Measurements from ENCODE around the gene PIM2. TPM values are rescaled to one million over a fixed set of nuclear protein-coding genes. Genes with fewer than 3 reads are reported as not detected.

The PIM2 gene
- 10 to 100 TPM in 2 of 4 donors, 1 to 10 TPM in 2; 2.9 to 35.1 (median 9.8) TPM for polyA plus RNA-seq
- long read RNA-seq, donor 1, partial matches to known transcripts = 0 of 1 reads
- long read RNA-seq, donor 1, other reads (novel, unspliced or antisense) = 0 of 1 reads
- long read RNA-seq, donor 2 = 0 reads
- long read RNA-seq, donor 3, transcript PIM2-201 (6 exons, 2,075 nt) = major isoform, 6 of 7 reads
- long read RNA-seq, donor 3, partial matches to known transcripts = 0 of 7 reads
- long read RNA-seq, donor 3, other reads (novel, unspliced or antisense) = 0 of 7 reads
- long read RNA-seq, donor 4 = 0 reads
- long read RNA-seq, donor 5 = 0 reads
- long read RNA-seq, donor 6, partial matches to known transcripts = 0 of 4 reads
- long read RNA-seq, donor 6, other reads (novel, unspliced or antisense) = 0 of 4 reads
- long read RNA-seq, donor 7, partial matches to known transcripts = 0 of 1 reads
- long read RNA-seq, donor 7, other reads (novel, unspliced or antisense) = 0 of 1 reads
- long read RNA-seq, donor 8 = 0 reads
- long read RNA-seq, donor 9 = 0 reads
- long read RNA-seq, donor 10, partial matches to known transcripts = 0 of 1 reads
- long read RNA-seq, donor 10, other reads (novel, unspliced or antisense) = 0 of 1 reads

DNA sequence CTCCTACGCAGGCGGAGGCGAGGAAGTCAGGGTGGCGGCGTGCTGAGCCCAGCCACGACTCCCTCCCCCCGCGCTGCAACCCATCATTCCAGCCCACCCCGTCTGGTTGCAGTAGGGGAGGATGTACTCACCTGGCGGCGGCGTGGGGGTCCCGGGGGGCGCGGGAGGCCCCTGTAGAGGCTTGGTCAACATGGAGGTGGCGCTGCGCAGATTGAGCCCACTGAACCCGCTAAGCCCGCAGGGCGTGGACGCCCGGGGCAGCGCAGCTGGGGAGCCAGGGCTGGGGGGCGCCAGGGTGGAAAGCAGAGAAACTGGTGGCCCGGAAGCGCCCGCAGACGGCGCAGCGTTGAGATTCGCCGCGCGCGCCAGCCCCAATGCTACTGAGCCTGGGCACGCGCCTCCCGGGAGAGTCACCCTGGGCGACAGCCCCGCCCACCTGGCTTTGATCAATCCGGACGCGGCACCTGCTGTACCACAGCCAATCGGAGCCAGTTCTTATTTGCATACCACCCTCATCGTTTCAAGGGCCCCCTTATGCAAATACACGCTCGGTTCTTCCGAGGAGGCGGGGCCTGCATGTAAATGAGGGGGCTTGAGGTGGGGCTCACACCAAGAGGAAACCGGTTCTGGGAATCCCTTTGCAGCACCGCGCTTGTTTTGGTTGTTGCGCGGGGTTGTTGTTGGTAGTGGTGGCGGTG is at the start of gene PIM2:
PIM2 (minus strand) TSS at position 382 of the 698 bp plus-strand sequence; CDS start at position 192, 190 bp downstream.
- Histone ChIP-seq H3K4me3 (ENCODE audit: low read depth in 1 of 3, low read length in 3 of 3) (peak within 1 kb of the TSS; percentile 56 to 79 (median 78)), H3K27ac (ENCODE audit: low read depth in 1 of 3, low read length in 2 of 3) (peak within 1 kb of the TSS; percentile 27 to 93 (median 82)), H3K36me3 (ENCODE audit: control insufficient read depth in 3 of 3, insufficient read depth in 2 of 3, low read depth in 1 of 3, low read length in 3 of 3) (peaks cover 4 to 45% (median 8%) of the 10 kb centered on the region in 3 donors), H3K9me3 (ENCODE audit: control insufficient read depth in 2 of 2, insufficient read depth in 1 of 2, low read depth in 1 of 2, low read length in 1 of 2) (no peaks in the 10 kb centered on the region), H3K4me1 (ENCODE audit: control insufficient read depth in 3 of 3, insufficient read depth in 2 of 3, low read depth in 1 of 3, low read length in 2 of 3) (peaks cover 0 to 12% (median 0%) of the 10 kb centered on the region in 3 donors), H3K27me3 (ENCODE audit: control insufficient read depth in 3 of 3, insufficient read depth in 3 of 3, low read length in 3 of 3) (no peaks in the 10 kb centered on the region)
- 1 to 44% (median 8%) methylated on average over 20 to 55 of the region's 55 CpGs for WGBS, 3 donors
- FAIRE-seq (peak; percentile 90), DNase-seq (peak; percentile 91 to 92)

DNA sequence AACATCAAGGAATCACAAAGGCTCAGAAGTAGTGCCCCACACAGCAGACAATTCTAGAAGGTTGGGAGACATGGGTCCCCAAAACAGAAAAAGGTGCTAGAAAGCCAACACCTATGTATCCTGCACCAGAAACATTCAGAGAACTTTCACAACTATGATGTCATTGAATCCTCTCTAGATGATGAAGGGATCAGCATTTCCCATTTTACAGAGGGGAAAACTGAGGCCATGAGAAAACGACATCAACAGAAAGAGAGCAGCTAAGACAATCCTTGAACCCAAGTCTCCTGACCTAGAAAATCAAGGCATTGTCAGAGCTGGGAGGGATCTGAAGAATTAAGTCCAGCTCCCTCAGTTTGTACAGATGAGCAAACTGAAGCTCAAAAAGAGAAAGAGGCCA is 49.6 kb upstream of the PIM2 start:
- DNase-seq (no peak), FAIRE-seq (no peak)
- Histone ChIP-seq H3K4me1 (ENCODE audit: control insufficient read depth in 3 of 3, insufficient read depth in 2 of 3, low read depth in 1 of 3, low read length in 2 of 3) (peaks cover 0 to 7% (median 0%) of the 10 kb centered on the region in 3 donors), H3K36me3 (ENCODE audit: control insufficient read depth in 3 of 3, insufficient read depth in 2 of 3, low read depth in 1 of 3, low read length in 3 of 3) (peaks cover 0 to 5% (median 0%) of the 10 kb centered on the region in 3 donors), H3K27me3 (ENCODE audit: control insufficient read depth in 3 of 3, insufficient read depth in 3 of 3, low read length in 3 of 3) (no peaks in the 10 kb centered on the region), H3K27ac (ENCODE audit: low read depth in 1 of 3, low read length in 2 of 3) (no peak overlapping the region), H3K9me3 (ENCODE audit: control insufficient read depth in 2 of 2, insufficient read depth in 1 of 2, low read depth in 1 of 2, low read length in 1 of 2) (no peaks in the 10 kb centered on the region), H3K4me3 (ENCODE audit: low read depth in 1 of 3, low read length in 3 of 3) (no peak overlapping the region)
- WGBS, 3 donors = 53 to 85% (median 80%) methylated on average over 1 of the region's 1 CpG

DNA sequence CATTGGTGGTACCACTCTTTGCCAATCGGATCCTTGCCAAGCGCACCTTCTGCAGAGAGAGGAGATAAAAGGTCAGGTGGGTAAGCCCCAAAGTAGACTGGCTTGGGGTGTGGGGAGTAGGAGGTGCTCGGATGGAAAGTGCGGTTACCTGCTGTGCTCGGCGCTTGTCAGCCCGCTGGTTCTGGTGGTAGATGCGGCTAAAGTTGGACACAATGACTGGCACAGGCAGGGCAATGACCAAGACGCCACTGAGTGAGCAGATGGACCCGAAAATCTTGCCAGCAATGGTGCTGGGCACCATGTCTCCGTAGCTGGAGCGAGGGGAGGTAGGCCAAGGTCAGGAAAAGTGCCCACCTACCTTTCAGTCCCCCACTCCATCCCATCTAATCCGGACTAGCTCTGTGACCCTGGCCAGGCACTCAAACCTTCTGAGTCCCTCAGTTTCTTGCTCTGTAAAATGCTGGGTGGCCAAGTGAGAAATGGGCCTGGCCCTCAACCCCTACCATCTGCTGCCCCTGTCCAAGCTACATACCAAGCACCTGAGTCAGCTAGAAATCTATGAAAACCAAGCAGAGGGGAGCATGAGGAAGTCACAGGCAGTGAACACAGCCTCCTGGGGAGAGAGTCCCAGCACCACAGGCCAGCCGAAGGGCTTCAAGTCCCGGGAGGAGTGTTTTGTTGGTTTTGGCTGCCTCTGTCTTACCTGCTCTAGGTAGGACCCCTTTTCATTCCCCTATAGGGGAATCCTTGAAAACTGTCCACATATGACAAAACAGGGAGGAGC is 48.2 kb upstream of the PIM2 start:
- Histone ChIP-seq H3K36me3 (ENCODE audit: control insufficient read depth in 3 of 3, insufficient read depth in 2 of 3, low read depth in 1 of 3, low read length in 3 of 3) (peaks cover 0 to 4% (median 0%) of the 10 kb centered on the region in 3 donors), H3K4me1 (ENCODE audit: control insufficient read depth in 3 of 3, insufficient read depth in 2 of 3, low read depth in 1 of 3, low read length in 2 of 3) (peaks cover 0 to 9% (median 0%) of the 10 kb centered on the region in 3 donors), H3K4me3 (ENCODE audit: low read depth in 1 of 3, low read length in 3 of 3) (no peak overlapping the region), H3K27ac (ENCODE audit: low read depth in 1 of 3, low read length in 2 of 3) (no peak overlapping the region), H3K27me3 (ENCODE audit: control insufficient read depth in 3 of 3, insufficient read depth in 3 of 3, low read length in 3 of 3) (no peaks in the 10 kb centered on the region), H3K9me3 (ENCODE audit: control insufficient read depth in 2 of 2, insufficient read depth in 1 of 2, low read depth in 1 of 2, low read length in 1 of 2) (no peaks in the 10 kb centered on the region)
- WGBS, 3 donors = 81 to 88% (median 87%) methylated on average over 12 to 15 of the region's 15 CpGs
- FAIRE-seq (no peak), DNase-seq (no peak)

DNA sequence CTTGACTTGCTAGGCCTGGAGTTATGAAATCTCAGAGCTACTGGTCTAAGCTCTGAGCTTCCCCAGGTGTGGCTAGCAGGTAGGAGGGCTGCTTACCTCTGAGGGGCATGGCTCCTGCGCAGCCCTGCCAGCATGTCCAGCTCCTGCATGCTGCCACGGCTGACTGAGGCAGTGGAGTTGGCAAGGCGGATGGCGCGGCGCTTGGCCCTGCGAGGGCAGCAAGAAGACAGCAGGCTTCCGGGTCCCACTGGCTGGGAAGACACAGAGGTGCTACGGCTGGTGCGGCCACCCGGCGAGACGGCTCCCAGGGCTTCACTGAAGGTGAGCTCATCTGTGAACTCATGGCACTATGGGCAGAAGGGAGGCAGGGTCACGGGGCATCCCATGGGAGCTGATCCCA is 47.1 kb upstream of the PIM2 start:
- peaks cover 0 to 14% (median 0%) of the 10 kb centered on the region in 3 donors for H3K4me1 ChIP-seq (ENCODE audit: control insufficient read depth in 3 of 3, insufficient read depth in 2 of 3, low read depth in 1 of 3, low read length in 2 of 3)
- H3K27me3 ChIP-seq (ENCODE audit: control insufficient read depth in 3 of 3, insufficient read depth in 3 of 3, low read length in 3 of 3) = no peaks in the 10 kb centered on the region
- FAIRE-seq (no peak), DNase-seq (no peak)
- H3K36me3 ChIP-seq (ENCODE audit: control insufficient read depth in 3 of 3, insufficient read depth in 2 of 3, low read depth in 1 of 3, low read length in 3 of 3) = peaks cover 0 to 4% (median 0%) of the 10 kb centered on the region in 3 donors
- WGBS, 3 donors = 89 to 96% (median 96%) methylated on average over 7 to 14 of the region's 14 CpGs
- no peak overlapping the region for H3K27ac ChIP-seq (ENCODE audit: low read depth in 1 of 3, low read length in 2 of 3)
- H3K9me3 ChIP-seq (ENCODE audit: control insufficient read depth in 2 of 2, insufficient read depth in 1 of 2, low read depth in 1 of 2, low read length in 1 of 2) = no peaks in the 10 kb centered on the region
- H3K4me3 ChIP-seq (ENCODE audit: low read depth in 1 of 3, low read length in 3 of 3) = no peak overlapping the region

DNA sequence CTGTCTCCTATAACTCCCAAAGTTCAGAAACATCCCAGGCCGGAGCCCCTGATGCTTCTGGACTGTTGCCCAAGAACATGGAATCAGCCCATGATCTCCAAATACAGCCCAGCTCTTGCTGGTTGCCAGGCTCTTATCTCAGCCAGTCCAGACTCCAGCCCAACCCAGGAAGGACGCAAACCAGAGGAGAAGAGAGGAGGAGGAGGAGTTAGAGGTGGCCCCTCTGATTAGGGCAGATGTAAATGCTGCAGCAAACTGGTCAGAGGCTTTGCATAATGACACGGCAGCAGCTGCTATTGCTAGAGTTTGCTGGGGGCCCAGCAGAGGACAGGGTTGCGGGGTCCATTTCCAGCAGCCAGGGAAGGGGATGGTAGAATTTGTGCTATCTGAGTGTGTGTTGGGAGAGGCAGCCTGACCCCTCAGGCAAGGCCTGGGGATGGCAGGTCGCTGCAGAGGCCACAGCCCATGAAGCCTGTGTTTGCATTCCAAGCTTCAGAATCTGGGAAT is 42.8 kb upstream of the PIM2 start:
- peak overlapping the region in 2 of 3 donors; percentile 76 to 83 for H3K27ac ChIP-seq (ENCODE audit: low read depth in 1 of 3, low read length in 2 of 3)
- 26 to 40% (median 28%) methylated on average over 4 to 5 of the region's 5 CpGs for WGBS, 3 donors
- no peak overlapping the region for H3K4me3 ChIP-seq (ENCODE audit: low read depth in 1 of 3, low read length in 3 of 3)
- no peaks in the 10 kb centered on the region for H3K27me3 ChIP-seq (ENCODE audit: control insufficient read depth in 3 of 3, insufficient read depth in 3 of 3, low read length in 3 of 3)
- H3K9me3 ChIP-seq (ENCODE audit: control insufficient read depth in 2 of 2, insufficient read depth in 1 of 2, low read depth in 1 of 2, low read length in 1 of 2) = no peaks in the 10 kb centered on the region
- DNase-seq (peak; percentile 63 to 70), FAIRE-seq (no peak)
- peaks cover 0 to 6% (median 0%) of the 10 kb centered on the region in 3 donors for H3K36me3 ChIP-seq (ENCODE audit: control insufficient read depth in 3 of 3, insufficient read depth in 2 of 3, low read depth in 1 of 3, low read length in 3 of 3)
- peaks cover 0 to 23% (median 0%) of the 10 kb centered on the region in 3 donors for H3K4me1 ChIP-seq (ENCODE audit: control insufficient read depth in 3 of 3, insufficient read depth in 2 of 3, low read depth in 1 of 3, low read length in 2 of 3)

DNA sequence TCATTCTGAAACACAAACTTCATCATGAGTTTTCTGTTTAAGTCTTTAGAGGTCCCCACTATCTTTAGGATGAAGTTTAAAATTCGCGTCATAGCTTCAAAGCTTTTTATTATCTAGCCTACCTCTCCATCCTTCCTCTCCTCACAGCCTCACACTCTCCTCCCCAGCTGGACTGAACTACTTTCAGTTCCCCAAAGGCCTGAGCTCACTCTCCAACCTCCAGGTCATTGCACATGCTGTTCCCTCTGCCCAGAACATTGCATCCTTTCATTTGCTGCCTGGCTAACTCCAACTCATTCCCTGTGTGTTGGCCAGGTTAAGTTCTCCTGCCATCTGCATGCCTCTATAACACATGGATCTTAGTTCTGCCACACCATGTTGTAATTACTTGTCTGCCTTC is 41.5 kb upstream of the PIM2 start:
- DNase-seq = no peak
- no peak for FAIRE-seq
- Histone ChIP-seq H3K9me3 (ENCODE audit: control insufficient read depth in 2 of 2, insufficient read depth in 1 of 2, low read depth in 1 of 2, low read length in 1 of 2) (no peaks in the 10 kb centered on the region), H3K27me3 (ENCODE audit: control insufficient read depth in 3 of 3, insufficient read depth in 3 of 3, low read length in 3 of 3) (no peaks in the 10 kb centered on the region), H3K4me3 (ENCODE audit: low read depth in 1 of 3, low read length in 3 of 3) (no peak overlapping the region), H3K4me1 (ENCODE audit: control insufficient read depth in 3 of 3, insufficient read depth in 2 of 3, low read depth in 1 of 3, low read length in 2 of 3) (peaks cover 0 to 23% (median 0%) of the 10 kb centered on the region in 3 donors), H3K36me3 (ENCODE audit: control insufficient read depth in 3 of 3, insufficient read depth in 2 of 3, low read depth in 1 of 3, low read length in 3 of 3) (peaks cover 0 to 12% (median 0%) of the 10 kb centered on the region in 3 donors), H3K27ac (ENCODE audit: low read depth in 1 of 3, low read length in 2 of 3) (peak overlapping the region in 1 of 3 donors; percentile 39)
- WGBS, 3 donors = 85 to 95% (median 92%) methylated on average over 2 of the region's 2 CpGs

DNA sequence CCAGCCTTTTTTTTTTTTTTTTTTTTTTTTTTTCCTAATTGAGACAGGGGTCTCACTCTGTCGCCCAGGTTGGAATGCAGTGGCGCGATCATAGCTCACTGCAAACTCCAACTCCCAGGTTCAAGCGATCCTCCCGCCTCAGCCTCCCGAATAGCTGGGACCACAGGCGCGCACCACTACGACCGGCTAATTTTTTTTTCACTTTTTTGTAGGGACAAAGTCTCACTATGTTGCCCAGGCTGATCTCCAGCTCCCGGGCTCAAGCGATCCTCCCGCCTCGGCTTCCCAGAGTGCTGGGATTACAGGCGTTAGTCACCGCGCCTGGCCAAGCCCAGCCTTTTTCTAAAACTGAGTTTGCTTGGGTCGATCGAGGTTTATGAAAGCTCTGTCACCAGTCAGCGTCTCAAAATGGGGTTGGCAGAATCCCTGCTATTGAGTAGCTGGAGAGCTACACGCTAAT is 39.8 kb upstream of the PIM2 start:
- Histone ChIP-seq H3K4me3 (ENCODE audit: low read depth in 1 of 3, low read length in 3 of 3) (peak overlapping the region in 2 of 3 donors; percentile 18 to 46), H3K4me1 (ENCODE audit: control insufficient read depth in 3 of 3, insufficient read depth in 2 of 3, low read depth in 1 of 3, low read length in 2 of 3) (peaks cover 0 to 23% (median 6%) of the 10 kb centered on the region in 3 donors), H3K36me3 (ENCODE audit: control insufficient read depth in 3 of 3, insufficient read depth in 2 of 3, low read depth in 1 of 3, low read length in 3 of 3) (peaks cover 0 to 23% (median 0%) of the 10 kb centered on the region in 3 donors), H3K27me3 (ENCODE audit: control insufficient read depth in 3 of 3, insufficient read depth in 3 of 3, low read length in 3 of 3) (no peaks in the 10 kb centered on the region), H3K27ac (ENCODE audit: low read depth in 1 of 3, low read length in 2 of 3) (peak overlapping the region; percentile 85 to 100 (median 95)), H3K9me3 (ENCODE audit: control insufficient read depth in 2 of 2, insufficient read depth in 1 of 2, low read depth in 1 of 2, low read length in 1 of 2) (no peaks in the 10 kb centered on the region)
- FAIRE-seq (no peak), DNase-seq (peak in 1 of 2 donors; percentile 70)
- 0 to 40% (median 3%) methylated on average over 21 of the region's 21 CpGs for WGBS, 3 donors

All from small intestine (tissue), 16 donors.